ENCODE results near the gene HLA-DOB.
"Not testable (repeated sequence)": the region's sequence is repeated elsewhere in the genome, so short reads cannot be mapped to it uniquely, and the experiment has no call there.

Gene HLA-DOB

GRCh38 chr6:32782923-32783322, 33.9 kb downstream of the HLA-DOB start:
- peaks cover 7 to 63% of the 10 kb centered on the region in 2 experiments for H3K27me3 ChIP-seq (ENCODE audit: control insufficient read depth in 1 of 2, insufficient read depth in 1 of 2, low read length in 2 of 2)
- H3K36me3 ChIP-seq (ENCODE audit: control insufficient read depth in 1 of 2, insufficient read depth in 2 of 2, low read depth in 1 of 2, low read length in 2 of 2); H3K4ac ChIP-seq (ENCODE audit: low read depth in 1 of 2, low read length in 2 of 2); H2AFZ ChIP-seq (ENCODE audit: low read depth, low read length); H3K9ac ChIP-seq (ENCODE audit: low read length); H2BK12ac ChIP-seq (ENCODE audit: low read length in 2 of 2); H4K91ac ChIP-seq (ENCODE audit: low read length); H3K23ac ChIP-seq (ENCODE audit: low read length in 2 of 2); H3K27ac ChIP-seq (ENCODE audit: low read length, poor library complexity, severe bottlenecking); H3K4me3 ChIP-seq (ENCODE audit: insufficient read depth in 1 of 2, low read depth in 1 of 2, low read length in 2 of 2); H2BK5ac ChIP-seq (ENCODE audit: low read depth, low read length, poor library complexity, severe bottlenecking); DNase-seq; H3K18ac ChIP-seq (ENCODE audit: low read depth in 1 of 2, low read length in 2 of 2); H3K4me2 ChIP-seq (ENCODE audit: low read length, poor library complexity, severe bottlenecking); H3K4me1 ChIP-seq (ENCODE audit: control insufficient read depth, insufficient read depth, low read depth, low read length); H4K8ac ChIP-seq (ENCODE audit: low read length); H2BK15ac ChIP-seq (ENCODE audit: low read depth, poor library complexity, severe bottlenecking); H3K79me1 ChIP-seq (replicated peaks; ENCODE audit: low read length, poor library complexity, severe bottlenecking); H3K14ac ChIP-seq (ENCODE audit: low read length in 2 of 2); H2AK5ac ChIP-seq (ENCODE audit: low read length, severe bottlenecking); H2BK120ac ChIP-seq (ENCODE audit: low read depth, low read length); H3K9me3 ChIP-seq (ENCODE audit: control insufficient read depth, low read length): not testable (repeated sequence)

- no peaks in the 10 kb centered on the region for H3K79me1 ChIP-seq (replicated peaks; ENCODE audit: low read length, poor library complexity, severe bottlenecking)
- H3K14ac ChIP-seq (ENCODE audit: low read length in 2 of 2): no peak overlapping the region
- H2BK15ac ChIP-seq (ENCODE audit: low read depth, poor library complexity, severe bottlenecking): no peak overlapping the region
- H3K27ac ChIP-seq (ENCODE audit: low read length, poor library complexity, severe bottlenecking): no peak overlapping the region
- peaks cover 5% of the 10 kb centered on the region for H3K9me3 ChIP-seq (ENCODE audit: control insufficient read depth, low read length)
- no peak overlapping the region for H4K8ac ChIP-seq (ENCODE audit: low read length)
- H2AFZ ChIP-seq (ENCODE audit: low read depth, low read length): no peak overlapping the region
- peaks cover 15 to 65% of the 10 kb centered on the region in 2 experiments for H3K27me3 ChIP-seq (ENCODE audit: control insufficient read depth in 1 of 2, insufficient read depth in 1 of 2, low read length in 2 of 2)
- DNase-seq: no peak
- H3K4me2 ChIP-seq (ENCODE audit: low read length, poor library complexity, severe bottlenecking): no peak overlapping the region
- no peak overlapping the region for H3K4ac ChIP-seq (ENCODE audit: low read depth in 1 of 2, low read length in 2 of 2)
- H3K36me3 ChIP-seq (ENCODE audit: control insufficient read depth in 1 of 2, insufficient read depth in 2 of 2, low read depth in 1 of 2, low read length in 2 of 2): no peaks in the 10 kb centered on the region
- no peaks in the 10 kb centered on the region for H3K4me1 ChIP-seq (ENCODE audit: control insufficient read depth, insufficient read depth, low read depth, low read length)
- H2BK12ac ChIP-seq (ENCODE audit: low read length in 2 of 2): no peak overlapping the region
- no peak overlapping the region for H3K18ac ChIP-seq (ENCODE audit: low read depth in 1 of 2, low read length in 2 of 2)
- H2BK120ac ChIP-seq (ENCODE audit: low read depth, low read length): no peak overlapping the region
- no peak overlapping the region for H3K9ac ChIP-seq (ENCODE audit: low read length)
- H2AK5ac ChIP-seq (ENCODE audit: low read length, severe bottlenecking): no peak overlapping the region
- no peak overlapping the region for H4K91ac ChIP-seq (ENCODE audit: low read length)
- H3K4me3 ChIP-seq (ENCODE audit: insufficient read depth in 1 of 2, low read depth in 1 of 2, low read length in 2 of 2): no peak overlapping the region
- no peak overlapping the region for H2BK5ac ChIP-seq (ENCODE audit: low read depth, low read length, poor library complexity, severe bottlenecking)
- no peak overlapping the region for H3K23ac ChIP-seq (ENCODE audit: low read length in 2 of 2)
Measured at GRCh38 chr6:32779036-32779435, 37.8 kb downstream of the HLA-DOB start.

- Histone ChIP-seq H3K18ac (ENCODE audit: low read depth in 1 of 2, low read length in 2 of 2) (no peak overlapping the region), H3K9me3 (ENCODE audit: control insufficient read depth, low read length) (no peaks in the 10 kb centered on the region), H4K91ac (ENCODE audit: low read length) (no peak overlapping the region), H2AFZ (ENCODE audit: low read depth, low read length) (no peak overlapping the region), H3K36me3 (ENCODE audit: control insufficient read depth in 1 of 2, insufficient read depth in 2 of 2, low read depth in 1 of 2, low read length in 2 of 2) (no peaks in the 10 kb centered on the region), H2BK5ac (ENCODE audit: low read depth, low read length, poor library complexity, severe bottlenecking) (no peak overlapping the region), H2BK12ac (ENCODE audit: low read length in 2 of 2) (no peak overlapping the region), H3K79me1 (replicated peaks; ENCODE audit: low read length, poor library complexity, severe bottlenecking) (no peaks in the 10 kb centered on the region), H2AK5ac (ENCODE audit: low read length, severe bottlenecking) (no peak overlapping the region), H3K4me2 (ENCODE audit: low read length, poor library complexity, severe bottlenecking) (no peak overlapping the region), H2BK15ac (ENCODE audit: low read depth, poor library complexity, severe bottlenecking) (no peak overlapping the region), H3K23ac (ENCODE audit: low read length in 2 of 2) (no peak overlapping the region), H3K9ac (ENCODE audit: low read length) (no peak overlapping the region), H3K27me3 (ENCODE audit: control insufficient read depth in 1 of 2, insufficient read depth in 1 of 2, low read length in 2 of 2) (peaks cover 17 to 67% of the 10 kb centered on the region in 2 experiments), H3K4me1 (ENCODE audit: control insufficient read depth, insufficient read depth, low read depth, low read length) (no peaks in the 10 kb centered on the region), H3K4ac (ENCODE audit: low read depth in 1 of 2, low read length in 2 of 2) (no peak overlapping the region), H3K14ac (ENCODE audit: low read length in 2 of 2) (no peak overlapping the region), H3K27ac (ENCODE audit: low read length, poor library complexity, severe bottlenecking) (no peak overlapping the region), H2BK120ac (ENCODE audit: low read depth, low read length) (no peak overlapping the region), H3K4me3 (ENCODE audit: insufficient read depth in 1 of 2, low read depth in 1 of 2, low read length in 2 of 2) (no peak overlapping the region), H4K8ac (ENCODE audit: low read length) (no peak overlapping the region)
- WGBS: 58% methylated on average over 1 of the region's 1 CpG
- DNase-seq: no peak
Measured at GRCh38 chr6:32775071-32775470, 41.7 kb downstream of the HLA-DOB start.

GRCh38 chr6:32774426-32774825, 42.4 kb downstream of the HLA-DOB start:
- Histone ChIP-seq H3K4me3 (ENCODE audit: insufficient read depth in 1 of 2, low read depth in 1 of 2, low read length in 2 of 2) (no peak overlapping the region), H2BK12ac (ENCODE audit: low read length in 2 of 2) (no peak overlapping the region), H3K18ac (ENCODE audit: low read depth in 1 of 2, low read length in 2 of 2) (no peak overlapping the region), H3K23ac (ENCODE audit: low read length in 2 of 2) (no peak overlapping the region), H2AFZ (ENCODE audit: low read depth, low read length) (no peak overlapping the region), H2AK5ac (ENCODE audit: low read length, severe bottlenecking) (no peak overlapping the region), H3K36me3 (ENCODE audit: control insufficient read depth in 1 of 2, insufficient read depth in 2 of 2, low read depth in 1 of 2, low read length in 2 of 2) (no peaks in the 10 kb centered on the region), H2BK15ac (ENCODE audit: low read depth, poor library complexity, severe bottlenecking) (no peak overlapping the region), H3K4me2 (ENCODE audit: low read length, poor library complexity, severe bottlenecking) (no peak overlapping the region), H3K27ac (ENCODE audit: low read length, poor library complexity, severe bottlenecking) (no peak overlapping the region), H3K14ac (ENCODE audit: low read length in 2 of 2) (no peak overlapping the region), H3K4ac (ENCODE audit: low read depth in 1 of 2, low read length in 2 of 2) (no peak overlapping the region), H3K27me3 (ENCODE audit: control insufficient read depth in 1 of 2, insufficient read depth in 1 of 2, low read length in 2 of 2) (peaks cover 17 to 67% of the 10 kb centered on the region in 2 experiments), H4K91ac (ENCODE audit: low read length) (no peak overlapping the region), H3K4me1 (ENCODE audit: control insufficient read depth, insufficient read depth, low read depth, low read length) (no peaks in the 10 kb centered on the region), H2BK120ac (ENCODE audit: low read depth, low read length) (no peak overlapping the region), H3K79me1 (replicated peaks; ENCODE audit: low read length, poor library complexity, severe bottlenecking) (no peaks in the 10 kb centered on the region), H4K8ac (ENCODE audit: low read length) (no peak overlapping the region), H3K9me3 (ENCODE audit: control insufficient read depth, low read length) (no peaks in the 10 kb centered on the region), H3K9ac (ENCODE audit: low read length) (no peak overlapping the region), H2BK5ac (ENCODE audit: low read depth, low read length, poor library complexity, severe bottlenecking) (no peak overlapping the region)
- no peak for DNase-seq
- 67% methylated on average over 1 of the region's 1 CpG for WGBS

Measured in mesenchymal stem cell (in vitro differentiated cells and primary cell).